ENCODE data around the gene RGS3. TPM values are rescaled to one million over a fixed set of nuclear protein-coding genes. Genes with fewer than 3 reads are reported as not detected.

RGS3 gene
- total and polyA plus RNA-seq, 10 donors, result 17.5 to 122 (median 82.5) TPM

DNA sequence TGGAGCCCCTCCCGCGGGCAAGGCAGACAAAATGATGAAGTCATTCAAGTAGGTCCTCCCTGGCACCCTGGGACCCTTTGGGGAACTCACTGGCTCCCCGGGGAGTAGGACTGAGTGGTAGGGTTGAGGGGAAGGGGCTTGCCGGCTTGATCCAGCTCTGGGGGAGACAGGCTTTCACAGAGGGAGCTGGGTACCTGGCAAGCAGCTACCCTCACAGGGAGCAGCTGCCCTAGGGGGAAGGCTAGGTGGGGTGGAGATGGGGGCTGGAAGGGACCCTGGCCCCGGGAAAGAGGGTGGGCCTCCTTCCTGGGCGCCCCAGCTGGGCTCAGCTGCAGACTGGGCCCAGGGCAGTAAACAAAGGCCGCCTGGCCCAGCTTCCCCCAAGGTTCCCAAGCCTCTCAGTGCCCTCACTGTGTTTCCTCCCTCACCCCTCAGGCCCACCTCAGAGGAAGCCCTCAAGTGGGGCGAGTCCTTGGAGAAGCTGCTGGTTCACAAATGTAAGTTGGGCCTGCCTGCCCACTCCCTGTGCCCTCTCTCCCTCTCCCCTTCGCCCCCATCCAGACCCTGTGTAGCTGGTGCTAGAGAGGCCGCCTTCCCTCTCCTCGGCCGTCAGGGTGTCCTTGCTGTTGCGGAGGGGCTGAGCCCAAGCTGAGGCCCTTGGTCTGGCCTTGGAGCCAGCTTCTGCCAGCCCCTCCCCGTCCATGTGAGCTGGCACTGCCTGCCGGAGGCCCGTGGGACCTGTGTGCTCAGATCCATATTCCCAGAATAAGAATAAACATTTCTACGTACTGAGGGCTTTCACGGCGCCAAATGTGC, 131.2 kb downstream of the RGS3 start:
- Histone ChIP-seq H3K27me3 (replicated peaks in 1 of 7) (no peaks in the 10 kb centered on the region), H3K4me1 (peaks cover 27 to 97% (median 79%) of the 10 kb centered on the region in 6 donors), H3K36me3 (peaks cover 10 to 87% (median 53%) of the 10 kb centered on the region in 6 donors), H3K27ac (peak overlapping the region; percentile 53 to 88 (median 72)), H3K4me3 (peak overlapping the region; percentile 36 to 70 (median 50)), H3K9me3 (no peaks in the 10 kb centered on the region)
- WGBS, 5 donors, result 54 to 72% (median 57%) methylated on average over 16 to 19 of the region's 19 CpGs
- peak; percentile 78 for DNase-seq
- TF ChIP-seq POLR2A (IDR thresholded peaks at IDR 0.05) (no peak), CTCF (IDR thresholded peaks at IDR 0.05 in 8 of 11, conservative IDR thresholded peaks at IDR 0.05 in 3 of 11) (no peak), POLR2AphosphoS5 (IDR thresholded peaks at IDR 0.05) (peak in 2 of 3 donors; percentile 72 to 73)
- intact Hi-C loops (cut with DNase I; ENCODE audit: low total_unique reads), result loop anchor here (5.0 kb wide), 1 partner anchor 147 kb away; no protein-coding TSS in a partner anchor

DNA sequence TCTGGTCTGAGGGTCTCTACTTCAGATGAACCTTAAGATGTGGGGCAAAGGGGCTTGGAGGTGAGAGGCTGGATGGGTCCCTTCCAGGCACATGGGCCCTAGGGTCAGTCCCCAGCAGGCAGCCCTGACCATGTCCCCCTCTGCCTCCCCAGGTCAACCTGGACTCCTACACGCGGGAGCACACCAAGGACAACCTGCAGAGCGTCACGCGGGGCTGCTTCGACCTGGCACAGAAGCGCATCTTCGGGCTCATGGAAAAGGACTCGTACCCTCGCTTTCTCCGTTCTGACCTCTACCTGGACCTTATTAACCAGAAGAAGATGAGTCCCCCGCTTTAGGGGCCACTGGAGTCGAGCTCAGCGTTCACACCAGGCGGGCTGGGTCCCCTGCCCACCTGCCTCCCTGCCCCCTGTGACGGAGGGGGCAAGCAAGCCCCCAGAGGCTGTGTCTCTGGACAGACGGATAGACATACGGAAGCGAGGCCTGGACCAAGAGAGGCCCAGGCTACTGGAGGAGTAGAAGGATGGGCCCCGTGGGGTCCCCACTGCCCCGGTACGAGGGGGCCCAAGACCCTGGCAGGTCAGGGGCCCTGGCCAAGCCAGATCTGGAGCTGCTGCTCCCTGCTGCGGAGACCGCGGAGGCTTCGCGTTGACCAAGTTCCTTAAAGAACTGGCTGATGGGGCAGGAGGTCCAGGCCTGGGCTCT, 133.2 kb downstream of the RGS3 start:
- Histone ChIP-seq H3K27me3 (replicated peaks in 1 of 7) (no peaks in the 10 kb centered on the region), H3K9me3 (no peaks in the 10 kb centered on the region), H3K36me3 (peaks cover 10 to 78% (median 47%) of the 10 kb centered on the region in 6 donors), H3K4me1 (peaks cover 15 to 96% (median 69%) of the 10 kb centered on the region in 6 donors), H3K27ac (peak overlapping the region in 1 of 8 donors; percentile 14), H3K4me3 (peak overlapping the region in 2 of 8 donors; percentile 2 to 70)
- WGBS, 5 donors, result 84 to 90% (median 89%) methylated on average over 17 to 27 of the region's 27 CpGs
- TF ChIP-seq POLR2AphosphoS5 (IDR thresholded peaks at IDR 0.05) (peak in 1 of 3 donors; percentile 53), CTCF (IDR thresholded peaks at IDR 0.05 in 8 of 11, conservative IDR thresholded peaks at IDR 0.05 in 3 of 11) (no peak)
- intact Hi-C loops (cut with DNase I; ENCODE audit: low total_unique reads), result no loop called here
- peak; percentile 74 for DNase-seq

DNA sequence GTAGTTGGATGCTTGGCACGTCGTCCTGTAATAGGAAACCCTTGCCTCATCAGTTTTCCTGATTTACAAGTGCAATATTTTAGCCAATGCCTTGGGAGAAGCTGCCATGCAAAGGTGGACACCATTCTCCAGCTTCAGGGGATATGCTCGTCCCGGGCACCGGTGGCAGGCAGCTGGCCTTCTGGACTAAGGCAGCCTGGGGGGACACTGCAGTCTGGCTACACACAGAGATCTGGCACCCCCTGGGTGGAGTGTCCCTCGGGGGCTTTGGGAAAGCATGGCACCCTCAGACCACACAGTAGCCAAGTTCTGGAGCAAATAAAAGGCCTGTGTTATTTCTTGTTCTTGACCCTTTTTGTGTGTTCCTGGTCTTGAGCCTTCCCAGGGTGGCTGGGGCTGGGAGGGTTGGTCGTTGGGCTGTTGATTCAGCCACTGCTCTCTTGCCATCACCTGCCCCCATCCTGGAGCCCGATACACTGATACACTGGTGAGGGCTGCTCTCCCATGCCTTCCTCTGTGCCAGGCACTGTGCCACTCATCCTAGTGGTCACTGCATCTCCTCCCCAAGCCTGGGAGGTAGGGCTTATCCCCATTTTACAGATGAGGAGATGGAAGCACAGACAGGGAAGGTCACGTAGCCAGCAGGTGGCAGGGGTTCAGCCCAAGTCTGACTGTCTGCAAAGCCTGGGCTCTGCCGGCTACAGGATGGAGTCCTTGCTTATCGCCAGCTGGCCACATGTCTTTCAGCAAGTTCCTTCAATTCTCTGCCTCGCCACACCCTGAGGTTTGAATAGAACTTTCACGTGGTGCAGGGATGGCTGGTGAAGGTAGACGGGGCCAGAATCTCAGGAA, 134.1 kb downstream of the RGS3 start:
- peak; percentile 70 for DNase-seq
- no peaks in the 10 kb centered on the region for H3K27me3 ChIP-seq (replicated peaks in 1 of 7)
- peaks cover 10 to 69% (median 43%) of the 10 kb centered on the region in 6 donors for H3K36me3 ChIP-seq
- intact Hi-C loops (cut with DNase I; ENCODE audit: low total_unique reads), result no loop called here
- TF ChIP-seq CTCF (IDR thresholded peaks at IDR 0.05 in 8 of 11, conservative IDR thresholded peaks at IDR 0.05 in 3 of 11), result no peak
- TF ChIP-seq POLR2A (IDR thresholded peaks at IDR 0.05), result no peak
- TF ChIP-seq POLR2AphosphoS5 (IDR thresholded peaks at IDR 0.05), result peak in 1 of 3 donors; percentile 6
- H3K9me3 ChIP-seq, result no peaks in the 10 kb centered on the region
- H3K4me3 ChIP-seq, result peak overlapping the region in 1 of 8 donors; percentile 70
- 73 to 82% (median 75%) methylated on average over 14 of the region's 14 CpGs for WGBS, 5 donors
- H3K4me1 ChIP-seq, result peaks cover 13 to 94% (median 64%) of the 10 kb centered on the region in 6 donors
- H3K27ac ChIP-seq, result peak overlapping the region in 1 of 8 donors; percentile 14
